Stimulated activated CD8-positive, alpha-beta memory T cell treated with anti-CD3 and anti-CD28 coated beads, Interleukin-4, amount 100 ng/mL, for 4 hours (primary cell): ENCODE measurements around the gene PARD3B.

Experiments
- DNase-seq, 2 donors: peaks; one replicate each; pipeline ENCODE4 v3.0.0-alpha.2; 2020; ENCODE audit warnings: low read depth in 2 of 2, low spot score in 1 of 2

PARD3B gene

DNA sequence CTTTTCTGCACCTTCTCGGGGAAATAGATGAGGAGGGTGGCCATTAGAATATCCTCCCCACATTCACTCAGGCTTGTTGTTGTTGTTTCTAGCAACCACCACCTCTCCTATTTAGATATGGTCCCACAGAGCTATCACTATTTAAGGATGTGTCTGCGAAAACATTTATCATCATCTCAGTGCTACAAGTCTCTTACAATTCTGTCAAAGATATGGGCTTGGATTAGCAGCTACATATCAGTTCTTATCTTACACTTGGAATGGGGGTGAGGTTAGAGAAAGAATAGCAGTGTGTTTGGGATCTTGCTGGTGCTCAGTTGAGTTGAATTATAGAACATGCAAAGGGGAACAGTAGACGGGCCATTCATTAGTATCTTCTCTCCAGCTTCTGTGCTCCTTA is 546.1 kb downstream of the PARD3B start:
- no peak for DNase-seq

DNA sequence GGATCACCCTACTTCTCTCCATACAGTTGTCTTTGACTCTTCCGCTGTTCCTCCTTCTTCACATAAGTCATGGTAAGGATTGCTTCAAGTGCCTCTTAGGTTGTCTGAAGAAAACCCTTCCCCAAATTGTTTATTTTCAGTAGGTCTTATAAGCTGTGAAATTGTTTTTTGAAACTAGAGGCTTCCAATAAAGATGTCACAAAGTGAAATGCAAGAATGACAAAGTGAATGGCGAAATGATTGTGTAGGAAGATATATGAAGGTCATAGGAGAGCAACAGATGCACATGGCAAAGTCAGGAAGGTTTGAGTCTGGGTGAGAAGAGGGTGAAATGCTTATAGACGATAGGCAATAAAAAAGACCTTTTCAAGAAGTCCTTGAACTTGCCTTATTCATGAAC is 548.8 kb downstream of the PARD3B start:
- no peak for DNase-seq

DNA sequence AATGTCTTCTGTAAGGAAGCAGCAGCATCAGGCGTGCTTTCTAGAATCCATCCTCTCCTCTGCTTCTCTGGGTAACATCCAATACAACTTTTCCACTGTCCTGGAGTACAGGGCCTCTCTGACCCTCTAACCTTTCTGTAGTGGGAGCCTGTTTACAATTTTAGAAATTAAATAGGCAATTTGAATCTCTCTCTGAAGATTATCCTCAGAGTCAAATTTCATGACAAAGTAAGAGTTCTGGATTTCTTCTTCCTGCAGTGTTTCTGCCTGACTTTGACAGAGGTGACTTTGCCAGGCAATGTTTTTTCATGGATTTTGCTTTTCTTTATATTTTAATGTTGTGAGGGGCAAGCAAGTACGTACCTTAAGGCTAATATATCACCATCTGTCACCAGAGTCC is 558.4 kb downstream of the PARD3B start:
- DNase-seq: no peak

DNA sequence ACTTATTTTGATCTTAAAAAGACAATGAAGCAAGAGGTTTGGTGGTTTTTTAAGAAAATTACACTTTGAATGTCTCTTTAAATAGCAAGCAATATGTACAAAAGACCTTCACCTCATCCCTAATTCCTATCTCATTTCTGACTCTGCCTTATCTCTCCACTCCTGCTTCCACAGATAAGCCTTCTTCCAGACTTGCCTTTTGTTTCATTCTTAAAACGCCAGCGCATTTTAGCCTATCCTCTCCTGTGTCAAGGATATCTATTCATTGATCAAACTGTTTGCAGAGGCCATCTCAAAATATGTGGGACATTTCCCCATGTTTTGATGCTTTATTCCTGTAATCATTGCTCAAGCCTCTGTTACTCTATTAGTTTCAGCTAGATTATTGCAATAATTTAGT is 562.5 kb downstream of the PARD3B start:
- no peak for DNase-seq

DNA sequence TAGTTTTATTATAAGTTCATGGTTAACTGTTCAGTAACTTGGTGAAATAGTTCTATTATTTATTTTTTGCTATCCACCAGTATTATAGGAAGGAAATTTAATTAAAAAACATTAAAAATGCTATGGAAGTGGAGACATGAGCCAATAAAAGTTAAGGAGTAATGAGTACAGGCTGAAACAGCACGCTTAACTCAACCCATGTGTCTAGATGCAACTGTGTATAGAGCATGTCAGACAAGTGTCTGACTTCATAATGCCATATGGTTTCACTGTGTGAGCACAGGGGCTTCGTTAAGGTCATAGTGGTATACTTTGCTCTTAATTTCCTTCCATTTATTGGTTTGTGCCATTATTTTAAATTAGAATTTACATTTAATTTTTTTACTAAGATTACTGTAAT is 570.2 kb downstream of the PARD3B start:
- DNase-seq: no peak

DNA sequence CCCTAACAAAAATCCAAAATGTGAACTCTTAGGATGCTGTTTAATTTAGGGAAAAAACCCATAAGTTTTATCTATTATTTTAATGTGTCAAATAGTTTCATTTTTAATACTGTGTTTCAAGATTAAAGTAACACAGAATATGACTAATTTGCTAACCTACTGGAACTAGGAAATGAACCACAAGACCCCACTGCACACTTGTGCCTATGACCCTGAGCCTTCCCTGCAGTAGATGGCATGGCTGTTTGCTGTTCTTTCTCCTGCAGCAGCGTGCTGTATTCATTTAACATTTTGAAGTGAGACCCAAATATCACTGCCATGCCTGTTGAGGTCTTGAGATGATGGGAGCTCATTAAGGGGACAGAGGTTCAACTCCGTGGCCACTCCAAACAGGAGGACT is 571.9 kb downstream of the PARD3B start:
- no peak for DNase-seq

DNA sequence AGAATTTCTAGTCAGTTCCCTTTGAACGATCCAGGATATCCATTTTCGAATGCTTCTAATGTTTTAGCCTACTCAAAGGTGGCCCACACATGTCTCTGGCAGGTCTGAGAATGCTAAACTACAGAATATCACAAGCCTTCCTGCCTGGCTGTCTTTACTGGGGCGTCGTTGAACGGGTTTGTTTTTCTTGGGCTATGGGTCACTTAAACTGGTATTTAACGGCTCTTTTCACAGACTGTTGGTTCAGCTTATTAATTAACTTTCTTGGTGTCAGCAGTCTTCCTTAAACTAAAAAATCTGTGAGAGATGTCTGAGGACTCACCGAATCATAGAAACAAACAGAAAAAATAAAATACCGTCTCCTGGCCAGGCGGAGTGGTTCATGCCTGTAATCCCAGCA is 573.9 kb downstream of the PARD3B start:
- DNase-seq: no peak

DNA sequence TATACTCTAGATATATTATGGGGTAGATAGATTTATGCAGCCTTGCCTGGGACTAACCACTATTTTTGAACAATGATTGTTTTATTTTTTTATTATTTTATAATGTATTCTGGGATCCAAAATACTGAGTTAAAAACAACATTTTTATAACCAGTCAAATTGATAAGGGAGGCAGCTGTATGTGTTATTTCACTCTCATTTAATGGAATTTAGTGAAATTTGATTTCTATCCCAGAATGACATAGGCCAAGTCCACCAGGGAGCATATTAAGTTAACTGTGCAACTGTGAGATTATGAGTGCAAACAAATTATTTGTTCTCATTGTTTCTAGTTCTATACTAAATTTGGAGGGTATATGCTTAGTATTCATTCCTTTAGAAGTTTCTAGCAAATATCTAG is 583.5 kb downstream of the PARD3B start:
- DNase-seq: no peak

DNA sequence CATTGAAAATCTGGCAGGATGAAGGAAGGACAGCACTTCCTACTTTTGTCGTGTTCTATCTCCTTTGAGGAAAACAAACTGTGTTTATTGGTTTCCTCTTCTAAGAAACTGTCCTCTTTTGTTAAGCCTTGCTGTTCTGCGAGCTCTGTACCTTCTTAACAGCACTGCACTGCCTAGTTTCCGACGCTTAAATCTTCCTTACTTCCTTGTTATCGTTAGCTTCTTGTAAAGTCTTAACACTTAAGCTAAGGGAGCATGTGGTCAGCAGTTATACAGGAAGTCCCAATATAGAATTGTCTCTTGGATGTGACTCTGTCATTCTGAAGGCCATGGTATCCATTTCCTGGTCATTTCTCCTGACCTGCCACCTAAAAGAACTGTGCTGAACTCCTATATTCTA is 584.3 kb downstream of the PARD3B start:
- DNase-seq: no peak

DNA sequence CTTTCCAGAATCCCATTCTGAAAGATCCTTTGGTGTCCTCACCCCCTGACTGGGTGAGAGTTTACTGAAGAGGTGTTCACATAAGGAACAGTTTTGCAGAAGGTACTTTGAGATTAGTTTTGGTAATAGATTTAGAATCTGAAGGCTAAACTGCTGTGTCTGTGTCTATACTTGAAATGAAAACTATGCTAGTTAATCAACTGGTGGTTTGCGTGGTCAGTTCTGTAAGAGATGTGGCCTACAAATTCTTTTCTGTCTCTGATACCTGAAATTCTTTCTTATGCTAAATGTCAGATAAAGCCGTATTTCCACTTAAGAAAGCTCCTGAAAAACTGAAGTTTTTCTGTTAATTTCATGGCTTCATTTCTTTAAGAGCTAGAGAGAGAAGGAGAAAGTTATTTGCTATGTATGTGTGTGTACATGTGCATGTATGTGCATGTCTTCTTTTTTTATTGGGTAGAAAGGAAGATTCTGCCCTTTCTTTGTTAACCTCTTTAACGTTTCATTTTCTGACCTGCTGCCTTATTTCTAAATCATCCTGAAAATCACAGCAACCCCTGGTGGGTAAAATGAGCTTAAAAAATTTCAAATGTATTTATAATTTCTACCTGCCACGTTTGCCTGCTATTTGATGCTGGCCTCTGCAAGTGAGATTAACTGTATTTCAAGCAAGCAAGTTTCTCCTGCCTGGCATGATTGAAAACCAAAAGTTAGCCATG is 585.0 kb downstream of the PARD3B start:
- no peak for DNase-seq

DNA sequence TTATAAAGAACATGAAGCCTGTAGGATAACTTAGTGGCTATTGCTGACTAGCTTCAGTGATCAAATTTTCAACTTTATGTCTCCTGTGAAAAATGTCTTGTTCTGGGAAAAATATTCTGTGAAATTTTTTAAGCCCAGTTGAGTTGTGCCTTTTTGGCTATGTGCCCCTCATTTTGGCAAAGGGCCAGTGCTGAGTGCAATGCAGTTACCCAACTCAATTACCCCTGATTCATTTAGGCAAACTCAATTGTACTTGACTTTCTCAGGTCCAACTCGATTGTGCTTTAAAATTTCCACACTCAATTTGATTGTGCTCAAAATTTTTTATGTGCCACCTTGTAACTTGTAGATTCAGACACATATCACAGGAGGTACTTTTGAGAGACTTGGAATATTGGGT is 588.3 kb downstream of the PARD3B start:
- DNase-seq: no peak

DNA sequence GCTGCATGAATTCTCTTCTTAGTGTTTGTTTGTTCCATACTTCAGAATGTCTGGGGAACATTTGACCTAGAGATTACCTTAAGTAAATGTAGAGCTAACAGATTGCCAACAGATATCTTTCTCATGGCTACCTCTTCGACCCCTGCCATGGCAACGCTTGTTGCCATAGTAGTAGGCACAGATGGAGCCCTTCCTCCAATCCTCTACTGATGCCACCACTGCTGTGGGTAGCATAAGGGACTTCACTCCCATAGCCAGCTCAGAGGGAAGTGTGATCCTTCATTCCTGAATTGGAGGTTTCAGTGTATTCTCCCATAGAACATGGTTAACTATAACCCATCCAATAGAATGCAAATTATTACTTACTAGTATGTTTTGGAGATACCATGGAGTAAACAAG is 593.5 kb downstream of the PARD3B start:
- no peak for DNase-seq

DNA sequence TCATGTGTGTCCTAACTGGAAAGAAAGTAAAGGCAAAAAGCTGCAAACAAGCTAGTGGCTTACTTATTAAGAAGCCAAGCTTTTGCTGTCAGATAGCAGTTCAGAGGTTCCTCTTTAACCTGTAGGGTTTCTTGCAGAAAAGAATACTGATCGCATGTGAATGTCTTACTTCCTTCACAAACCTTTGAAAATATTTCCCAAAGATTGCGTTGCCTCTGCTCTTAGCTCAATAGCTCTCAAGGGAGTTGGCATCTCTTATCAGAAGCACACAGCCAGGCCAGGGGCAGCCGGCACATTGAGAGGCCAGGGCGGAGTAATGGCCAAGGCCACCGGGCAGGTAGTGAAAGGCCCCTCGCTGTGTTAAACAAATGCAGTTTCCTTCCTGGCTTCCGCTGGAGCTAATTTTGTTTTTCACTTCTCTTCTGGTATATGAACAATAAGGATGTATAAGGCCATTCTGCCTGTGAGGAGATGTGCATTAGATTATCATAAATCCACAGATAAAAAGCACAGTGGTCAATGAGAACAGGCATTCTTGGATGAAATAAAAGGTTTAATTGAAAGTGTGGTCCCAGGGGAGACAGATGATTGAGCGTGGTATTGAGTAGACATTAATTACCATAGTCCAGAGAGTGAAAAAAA is 594.7 kb downstream of the PARD3B start:
- DNase-seq: no peak

DNA sequence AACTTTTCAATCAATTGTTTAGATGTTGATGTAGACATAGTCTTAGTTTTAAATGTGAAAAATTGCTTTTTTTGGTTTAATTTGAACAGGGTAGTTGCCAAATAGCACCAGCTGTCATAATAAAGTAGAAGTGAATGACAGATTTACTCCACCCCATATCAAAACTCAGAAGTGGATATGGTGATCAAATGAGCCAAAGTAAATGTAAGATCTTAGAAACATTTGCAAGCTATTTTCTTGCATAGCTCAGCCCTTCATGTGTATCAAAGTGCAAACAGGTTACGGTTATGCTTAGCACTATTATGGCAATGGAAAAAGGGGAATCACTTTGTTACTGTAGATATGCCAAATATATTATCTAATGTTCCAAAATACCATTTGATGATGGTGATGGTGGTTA is 596.1 kb downstream of the PARD3B start:
- no peak for DNase-seq

DNA sequence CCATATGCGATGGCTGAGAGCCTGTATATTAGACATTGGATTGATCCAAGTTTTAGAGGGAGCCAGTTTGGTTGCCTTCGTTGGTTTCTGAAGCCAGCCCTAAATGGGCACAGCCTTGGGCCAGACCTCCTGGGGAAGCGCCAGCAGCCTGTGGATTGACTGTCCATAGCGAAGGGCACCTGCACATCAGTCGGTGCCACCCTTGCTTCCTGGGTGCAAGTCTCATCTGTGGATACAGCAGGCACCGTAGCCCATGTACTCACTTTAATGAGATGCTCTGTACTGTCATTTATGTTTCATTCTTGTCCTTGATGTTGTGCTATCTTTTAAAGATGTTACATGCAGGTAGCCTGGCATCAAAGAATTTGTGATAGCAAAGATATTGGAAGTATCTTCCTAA is 600.6 kb downstream of the PARD3B start:
- no peak for DNase-seq

DNA sequence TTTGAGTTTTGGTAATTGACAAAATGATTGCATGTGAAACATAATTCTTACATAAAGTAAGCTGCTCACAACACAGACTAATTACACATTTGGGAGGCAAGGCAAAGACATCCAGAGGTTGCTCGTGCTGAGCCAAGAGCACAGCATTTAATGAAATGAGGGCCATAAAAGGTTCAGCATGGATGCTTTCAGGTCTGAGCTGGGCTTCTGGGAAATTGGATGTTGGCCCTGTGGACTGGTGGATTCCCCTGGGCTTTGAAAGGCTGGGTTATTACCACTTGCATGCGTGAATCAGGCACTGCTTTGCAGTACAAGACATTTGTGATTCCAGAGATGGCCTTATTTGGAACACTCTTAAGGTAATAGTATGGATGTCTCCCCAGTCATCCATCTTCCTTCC is 603.5 kb downstream of the PARD3B start:
- DNase-seq: no peak

DNA sequence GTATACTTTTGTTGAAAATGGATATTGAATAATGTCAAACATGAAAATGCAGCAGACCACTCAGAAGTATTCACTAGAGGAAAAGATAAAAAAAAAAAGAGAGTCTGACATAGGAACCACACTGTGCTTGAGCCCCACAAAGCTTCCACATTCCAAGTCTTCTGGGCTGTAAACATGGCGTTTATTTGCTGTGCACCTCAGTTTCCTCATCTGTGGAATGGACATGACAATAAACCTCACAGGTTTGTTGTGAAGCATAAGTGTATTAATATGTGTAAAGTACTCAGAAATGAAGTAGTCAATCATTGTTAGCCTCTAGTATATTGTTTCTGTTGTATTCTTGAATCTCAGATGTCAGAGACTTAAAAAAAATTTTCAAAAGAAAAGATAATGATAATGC is 611.2 kb downstream of the PARD3B start:
- DNase-seq: no peak

DNA sequence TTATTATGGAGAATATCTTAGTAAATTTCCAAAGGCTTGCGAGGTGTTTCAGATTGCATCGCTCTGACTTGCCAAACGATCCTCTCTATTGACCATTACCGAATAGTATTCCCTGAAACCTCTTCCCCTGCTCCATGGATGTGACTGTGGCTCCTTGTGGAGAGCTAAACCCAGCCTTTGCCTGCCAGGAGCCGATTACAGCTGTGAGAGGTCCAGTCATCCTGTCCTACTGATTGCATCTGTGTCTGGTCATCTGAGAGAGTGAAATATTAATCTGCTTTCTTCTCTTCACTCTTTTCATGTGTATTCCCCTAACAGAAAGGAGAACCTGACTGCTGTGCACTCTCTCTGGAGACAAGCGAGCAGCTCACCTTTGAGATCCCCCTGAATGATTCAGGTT is 613.1 kb downstream of the PARD3B start:
- DNase-seq: no peak

DNA sequence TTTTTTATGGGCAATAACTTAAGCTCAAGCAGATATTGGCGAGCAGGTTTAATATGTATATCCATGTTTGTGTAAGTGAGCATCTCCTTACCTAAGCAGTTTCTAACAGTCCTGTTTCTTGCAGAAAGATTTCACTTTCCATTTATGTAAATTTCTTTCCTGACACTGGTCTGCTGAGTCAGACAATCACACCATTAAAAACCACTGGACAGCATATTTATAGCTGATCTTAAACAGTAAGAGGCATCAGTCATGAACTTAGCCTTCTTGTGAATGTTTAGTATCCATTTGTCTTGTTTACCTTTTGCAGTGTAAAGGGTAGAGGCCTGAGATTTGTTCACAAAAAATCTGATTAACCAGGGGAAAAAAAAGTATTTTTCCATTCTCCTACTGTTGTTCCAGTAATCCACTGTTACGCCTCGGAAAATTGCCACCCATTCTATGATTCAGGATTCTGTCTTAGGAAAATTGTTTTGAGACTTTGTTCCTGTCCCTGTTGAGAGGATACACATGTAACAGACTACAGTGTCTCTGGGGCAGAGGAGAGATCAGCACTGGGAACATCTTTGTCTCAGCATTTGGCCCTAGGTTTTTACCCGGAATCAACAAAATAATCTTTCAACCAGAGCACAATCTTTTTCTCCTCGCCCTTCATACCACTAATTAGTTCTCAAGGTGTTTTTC is 616.0 kb downstream of the PARD3B start:
- no peak for DNase-seq

DNA sequence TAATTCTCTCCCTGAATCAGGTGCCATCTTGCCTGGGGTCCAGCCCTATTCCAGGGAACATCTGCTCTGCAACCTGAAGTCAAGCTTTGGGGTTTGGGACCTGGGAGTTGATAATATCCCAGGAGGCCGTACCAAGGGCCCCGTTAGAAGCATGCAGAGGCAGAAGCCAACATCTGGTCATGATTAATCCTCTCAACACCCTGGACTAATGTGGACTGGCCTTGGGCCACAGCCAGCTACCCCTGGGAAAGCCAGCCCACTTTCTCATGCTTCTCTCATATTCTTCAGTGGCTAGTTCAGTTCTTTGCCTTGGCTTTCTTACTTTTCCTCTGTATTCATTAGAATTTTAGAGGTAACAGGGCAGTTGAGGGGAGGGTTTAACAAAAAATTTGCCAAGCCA is 621.5 kb downstream of the PARD3B start:
- no peak for DNase-seq

DNA sequence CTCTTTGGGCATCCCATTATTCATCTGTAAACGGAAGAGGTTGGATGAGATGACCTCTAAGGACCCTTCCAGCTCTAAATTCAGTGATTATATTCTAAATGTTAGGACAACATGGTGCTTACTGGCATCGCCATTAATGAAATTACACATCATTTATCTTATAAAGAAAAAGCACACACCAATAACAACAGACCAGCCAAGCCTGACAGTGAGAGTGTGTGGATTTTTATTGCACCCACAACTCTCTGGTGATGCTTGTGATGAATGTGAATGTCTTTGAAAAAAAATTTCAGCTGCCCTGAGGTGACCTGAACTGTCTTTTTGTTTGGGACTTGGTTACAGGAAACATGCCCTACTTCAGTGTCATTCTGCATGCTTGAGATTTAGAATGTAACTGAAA is 623.7 kb downstream of the PARD3B start:
- DNase-seq: no peak

DNA sequence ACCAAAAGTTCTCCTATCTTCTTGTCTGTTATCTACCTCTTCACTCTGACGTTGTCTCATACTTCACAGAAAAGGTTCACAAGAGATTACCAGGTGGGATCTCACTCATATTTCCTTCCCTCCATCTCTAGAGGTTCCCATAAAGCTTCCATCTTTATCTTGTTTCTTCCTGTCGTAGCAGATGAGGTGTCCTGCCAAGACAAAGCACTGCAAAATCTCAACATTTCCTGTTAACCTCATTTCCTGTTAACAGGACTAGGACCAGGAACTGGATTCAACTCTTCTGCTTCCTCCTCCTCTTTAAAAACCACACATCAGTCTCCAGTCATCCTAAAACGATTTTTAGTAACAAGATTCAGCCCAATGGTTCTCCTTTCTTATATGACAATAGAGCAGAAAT is 624.2 kb downstream of the PARD3B start:
- DNase-seq: no peak

DNA sequence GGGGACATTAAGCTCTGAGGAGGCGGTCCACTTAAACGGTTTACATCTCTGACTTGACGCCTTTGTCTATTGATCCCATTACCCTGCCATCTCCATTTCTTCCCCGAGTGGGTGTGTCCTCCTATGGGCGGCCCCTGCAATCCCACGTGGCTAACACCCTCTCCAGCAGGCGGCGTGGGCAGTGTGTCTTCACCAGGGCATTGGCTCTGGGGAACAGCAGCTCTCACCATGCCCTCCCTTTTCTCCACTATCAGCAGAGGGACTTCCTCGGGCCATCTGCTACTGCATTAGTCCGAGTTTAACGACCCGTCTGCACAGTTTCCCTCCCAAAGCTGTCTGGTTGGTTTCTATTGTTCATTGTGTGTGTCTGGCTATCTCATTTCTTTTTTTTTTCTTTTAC is 625.1 kb downstream of the PARD3B start:
- DNase-seq: no peak
